Upper lobe of left lung (tissue), 4 donors: ENCODE measurements around the gene MISP3.

Source experiments
- EP300 ChIP-seq, 4 donors: sonication (generic); formaldehyde crosslinking; IDR thresholded peaks; one replicate each; pipeline ENCODE4 v1.5.1; 2017; ENCODE audit warnings: antibody characterized with exemption in 4 of 4, control low read depth in 2 of 4
- POLR2A ChIP-seq, 4 donors: fragments of 450-650 bp; IDR thresholded peaks; one replicate each; pipeline ENCODE4 v1.5.1; 2016 to 2017; ENCODE audit warnings: antibody characterized with exemption in 4 of 4, mild to moderate bottlenecking in 2 of 4
- POLR2AphosphoS5 ChIP-seq, 2 donors: sonication (generic); formaldehyde crosslinking; IDR thresholded peaks; one replicate each; pipeline ENCODE4 v1.5.1; 2017; ENCODE audit warnings: antibody characterized with exemption in 2 of 2
- TF ChIP-seq, protein P1 (sequence below), 6 experiments: fragments of 450-650 bp in 4 of 6; fragments of 200-600 bp in 2 of 6; sonication (generic) in 2 of 6; IDR thresholded peaks; one replicate each; pipeline ENCODE4 v1.5.1; 2016 to 2019; ENCODE audit warnings: antibody characterized with exemption in 6 of 6

- TF ChIP-seq, protein P1, sequence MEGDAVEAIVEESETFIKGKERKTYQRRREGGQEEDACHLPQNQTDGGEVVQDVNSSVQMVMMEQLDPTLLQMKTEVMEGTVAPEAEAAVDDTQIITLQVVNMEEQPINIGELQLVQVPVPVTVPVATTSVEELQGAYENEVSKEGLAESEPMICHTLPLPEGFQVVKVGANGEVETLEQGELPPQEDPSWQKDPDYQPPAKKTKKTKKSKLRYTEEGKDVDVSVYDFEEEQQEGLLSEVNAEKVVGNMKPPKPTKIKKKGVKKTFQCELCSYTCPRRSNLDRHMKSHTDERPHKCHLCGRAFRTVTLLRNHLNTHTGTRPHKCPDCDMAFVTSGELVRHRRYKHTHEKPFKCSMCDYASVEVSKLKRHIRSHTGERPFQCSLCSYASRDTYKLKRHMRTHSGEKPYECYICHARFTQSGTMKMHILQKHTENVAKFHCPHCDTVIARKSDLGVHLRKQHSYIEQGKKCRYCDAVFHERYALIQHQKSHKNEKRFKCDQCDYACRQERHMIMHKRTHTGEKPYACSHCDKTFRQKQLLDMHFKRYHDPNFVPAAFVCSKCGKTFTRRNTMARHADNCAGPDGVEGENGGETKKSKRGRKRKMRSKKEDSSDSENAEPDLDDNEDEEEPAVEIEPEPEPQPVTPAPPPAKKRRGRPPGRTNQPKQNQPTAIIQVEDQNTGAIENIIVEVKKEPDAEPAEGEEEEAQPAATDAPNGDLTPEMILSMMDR (IDR thresholded peaks at IDR 0.05) = no peak
- TF ChIP-seq POLR2A (IDR thresholded peaks at IDR 0.05) (no peak), POLR2AphosphoS5 (IDR thresholded peaks at IDR 0.05) (no peak), EP300 (IDR thresholded peaks at IDR 0.05) (no peak)
Observed at GRCh38 chr19:14053032-14053431, 19.6 kb upstream of the MISP3 start.
